Gastroesophageal sphincter (tissue), 3 donors: ENCODE measurements around the gene ROPN1B.
"Not testable (repeated sequence)": the region's sequence is repeated elsewhere in the genome, so short reads cannot be mapped to it uniquely, and the experiment has no call there.

ENCODE experiments used
- CTCF ChIP-seq, 4 experiments: fragments of 200-600 bp in 2 of 4; fragments of 450-650 bp in 2 of 4; sonication (generic) in 1 of 4; IDR thresholded peaks; one replicate each; pipeline ENCODE4 v1.5.1; 2017 to 2019; ENCODE audit warnings: antibody characterized with exemption in 4 of 4, mild to moderate bottlenecking in 2 of 4, moderate library complexity in 2 of 4
- EP300 ChIP-seq: sonication (generic); formaldehyde crosslinking; IDR thresholded peaks from one replicate; pipeline ENCODE4 v1.6.1; 2017; ENCODE audit warnings: antibody characterized with exemption, mild to moderate bottlenecking

GRCh38 chr3:125968121-125968520, 857 bp upstream of the ROPN1B start:
- not testable (repeated sequence) for TF ChIP-seq CTCF (IDR thresholded peaks at IDR 0.05); EP300
